KMS-11 (cell line): ENCODE data around the gene SRSF10.

ENCODE experiments used
- H2AFZ ChIP-seq: fragments of 200-600 bp; sonication (generic); 2 replicates; pipeline ENCODE4 v1.6.1; 2016; ENCODE audit warnings: antibody characterized with exemption, mixed run types, low read depth
- H3K27ac ChIP-seq: fragments of 200-600 bp; sonication (generic); 2 replicates; pipeline ENCODE4 v1.6.1; 2016; ENCODE audit warnings: mild to moderate bottlenecking, mixed run types
- H3K27me3 ChIP-seq: fragments of 200-600 bp; sonication (generic); 2 replicates; pipeline ENCODE4 v1.6.1; 2017; ENCODE audit warnings: mild to moderate bottlenecking, low read depth, mixed run types, moderate library complexity; ENCODE audit not compliant: insufficient read depth
- H3K36me3 ChIP-seq: fragments of 200-600 bp; sonication (generic); 2 replicates; pipeline ENCODE4 v1.6.1; 2017; ENCODE audit warnings: mild to moderate bottlenecking, mixed run types; ENCODE audit not compliant: insufficient read depth
- H3K4me1 ChIP-seq: fragments of 200-600 bp; sonication (generic); 2 replicates; pipeline ENCODE4 v1.6.1; 2016; ENCODE audit warnings: mild to moderate bottlenecking, low read depth, mixed run types; ENCODE audit not compliant: poor library complexity, severe bottlenecking
- H3K4me2 ChIP-seq: fragments of 200-600 bp; sonication (generic); 2 replicates; pipeline ENCODE4 v1.7.0; 2016; ENCODE audit warnings: mild to moderate bottlenecking, mixed run types
- H3K4me3 ChIP-seq: fragments of 200-600 bp; sonication (generic); IDR thresholded peaks from 2 replicates; pipeline ENCODE4 v1.6.1; 2017; ENCODE audit warnings: low read depth, low read length, mixed read lengths; ENCODE audit not compliant: insufficient read depth
- H3K79me2 ChIP-seq: fragments of 200-600 bp; sonication (generic); 2 replicates; pipeline ENCODE4 v1.6.1; 2016; ENCODE audit warnings: low read depth, mixed run types; ENCODE audit not compliant: insufficient read depth
- H3K9ac ChIP-seq: fragments of 200-600 bp; sonication (generic); 2 replicates; pipeline ENCODE4 v1.6.1; 2016; ENCODE audit warnings: mild to moderate bottlenecking, mixed run types
- H4K20me1 ChIP-seq: fragments of 200-600 bp; sonication (generic); 2 replicates; pipeline ENCODE4 v1.6.1; 2016; ENCODE audit warnings: mild to moderate bottlenecking, mixed run types; ENCODE audit not compliant: insufficient read depth
- TF ChIP-seq, protein P1 (sequence below): fragments of 200-600 bp; sonication (generic); conservative IDR thresholded peaks from 2 replicates; pipeline ENCODE4 v1.6.1; 2017; ENCODE audit warnings: low read depth, mild to moderate bottlenecking, antibody characterized with exemption, low read length, moderate library complexity, mixed read lengths

SRSF10 gene

DNA sequence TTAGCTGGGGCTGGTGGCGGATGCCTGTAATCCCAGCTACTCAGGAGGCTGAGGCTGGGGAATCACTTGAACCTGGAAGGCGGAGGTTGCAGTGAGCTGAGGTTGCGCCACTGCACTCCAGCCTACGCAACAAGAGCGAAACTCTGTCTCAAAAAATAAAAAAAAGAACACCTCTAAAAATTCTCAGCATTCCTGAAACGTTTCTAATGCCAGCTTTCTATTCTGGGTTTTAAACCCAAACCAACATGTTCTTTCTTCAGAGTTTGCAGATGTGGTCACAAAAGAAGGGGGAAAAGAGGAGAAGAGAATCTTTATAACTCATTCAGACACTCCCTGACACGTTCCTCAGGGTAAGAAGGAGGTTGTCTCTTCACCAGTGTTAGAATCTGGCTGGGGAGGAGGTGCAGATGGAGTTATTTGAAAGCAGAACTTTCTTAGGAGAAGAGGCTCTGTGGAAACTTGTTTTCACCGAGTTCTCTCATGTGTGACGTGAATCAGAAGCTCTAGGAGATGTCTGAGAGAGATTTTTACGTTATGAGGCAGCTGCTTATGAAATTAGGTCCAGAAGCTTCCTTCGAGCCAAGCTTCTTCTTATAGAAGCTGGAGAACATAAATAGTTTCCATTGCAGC, 49.2 kb downstream of the SRSF10 start:
- Histone ChIP-seq H2AFZ (no peak overlapping the region), H3K9ac (no peak overlapping the region), H3K27me3 (no peaks in the 10 kb centered on the region), H3K27ac (no peak overlapping the region), H3K4me1 (no peaks in the 10 kb centered on the region), H3K4me3 (no peak overlapping the region), H3K79me2 (no peaks in the 10 kb centered on the region), H3K36me3 (no peaks in the 10 kb centered on the region), H4K20me1 (no peaks in the 10 kb centered on the region), H3K4me2 (no peak overlapping the region)
- TF ChIP-seq, protein P1, sequence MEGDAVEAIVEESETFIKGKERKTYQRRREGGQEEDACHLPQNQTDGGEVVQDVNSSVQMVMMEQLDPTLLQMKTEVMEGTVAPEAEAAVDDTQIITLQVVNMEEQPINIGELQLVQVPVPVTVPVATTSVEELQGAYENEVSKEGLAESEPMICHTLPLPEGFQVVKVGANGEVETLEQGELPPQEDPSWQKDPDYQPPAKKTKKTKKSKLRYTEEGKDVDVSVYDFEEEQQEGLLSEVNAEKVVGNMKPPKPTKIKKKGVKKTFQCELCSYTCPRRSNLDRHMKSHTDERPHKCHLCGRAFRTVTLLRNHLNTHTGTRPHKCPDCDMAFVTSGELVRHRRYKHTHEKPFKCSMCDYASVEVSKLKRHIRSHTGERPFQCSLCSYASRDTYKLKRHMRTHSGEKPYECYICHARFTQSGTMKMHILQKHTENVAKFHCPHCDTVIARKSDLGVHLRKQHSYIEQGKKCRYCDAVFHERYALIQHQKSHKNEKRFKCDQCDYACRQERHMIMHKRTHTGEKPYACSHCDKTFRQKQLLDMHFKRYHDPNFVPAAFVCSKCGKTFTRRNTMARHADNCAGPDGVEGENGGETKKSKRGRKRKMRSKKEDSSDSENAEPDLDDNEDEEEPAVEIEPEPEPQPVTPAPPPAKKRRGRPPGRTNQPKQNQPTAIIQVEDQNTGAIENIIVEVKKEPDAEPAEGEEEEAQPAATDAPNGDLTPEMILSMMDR, result no peak

- Histone ChIP-seq H3K4me2 (no peak overlapping the region), H3K4me3 (no peak overlapping the region), H3K27me3 (no peaks in the 10 kb centered on the region), H4K20me1 (no peaks in the 10 kb centered on the region), H3K27ac (no peak overlapping the region), H3K4me1 (no peaks in the 10 kb centered on the region), H2AFZ (no peak overlapping the region), H3K9ac (no peak overlapping the region), H3K36me3 (no peaks in the 10 kb centered on the region), H3K79me2 (no peaks in the 10 kb centered on the region)
- TF ChIP-seq, protein P1, result no peak
Observed at GRCh38 chr1:23930270-23930669, 49.9 kb downstream of the SRSF10 start.

DNA sequence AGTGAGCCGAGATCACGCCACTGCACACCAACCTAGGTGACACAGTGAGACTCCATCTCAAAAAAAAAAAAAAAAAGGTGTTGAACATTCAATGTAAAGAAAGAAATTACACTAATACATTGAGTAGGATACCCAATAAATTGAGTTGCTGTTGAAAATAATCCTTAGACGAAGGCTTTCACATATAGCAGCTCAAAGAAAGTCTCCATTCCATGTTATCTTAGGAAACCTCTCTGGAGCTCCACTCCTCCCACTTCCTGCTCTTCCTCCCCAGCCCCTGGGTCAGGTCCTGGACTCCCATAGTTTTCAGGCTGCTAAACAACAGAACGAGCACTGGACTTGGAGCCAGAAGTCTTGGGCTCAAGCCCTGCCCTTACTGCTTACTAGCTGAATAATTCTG, 51.3 kb downstream of the SRSF10 start:
- TF ChIP-seq, protein P1, result no peak
- H2AFZ ChIP-seq, result no peak overlapping the region
- H3K4me2 ChIP-seq, result no peak overlapping the region
- H3K4me3 ChIP-seq, result no peak overlapping the region
- H4K20me1 ChIP-seq, result no peaks in the 10 kb centered on the region
- no peak overlapping the region for H3K27ac ChIP-seq
- H3K9ac ChIP-seq, result no peak overlapping the region
- H3K27me3 ChIP-seq, result no peaks in the 10 kb centered on the region
- no peaks in the 10 kb centered on the region for H3K36me3 ChIP-seq
- H3K4me1 ChIP-seq, result no peaks in the 10 kb centered on the region
- no peaks in the 10 kb centered on the region for H3K79me2 ChIP-seq

DNA sequence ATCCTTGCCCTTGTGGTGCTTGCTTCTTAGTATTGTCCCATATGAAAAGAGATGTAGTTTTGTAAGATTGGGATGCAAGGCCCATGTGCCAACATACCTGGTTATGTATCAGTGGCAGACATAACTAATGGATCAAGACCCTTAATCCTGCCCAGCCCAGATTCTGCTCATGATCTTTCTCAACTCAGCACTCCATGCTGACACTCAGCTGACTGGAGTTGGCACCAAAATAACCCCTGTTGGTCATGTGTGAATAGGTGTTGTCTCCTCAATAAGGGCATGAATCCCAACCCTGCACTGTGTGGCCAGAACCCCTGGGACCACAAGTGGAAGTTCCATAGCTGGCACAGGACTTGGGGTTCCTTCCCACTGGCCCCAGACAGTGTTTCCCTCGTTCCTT, 53.0 kb downstream of the SRSF10 start:
- Histone ChIP-seq H3K9ac (no peak overlapping the region), H3K36me3 (no peaks in the 10 kb centered on the region), H2AFZ (no peak overlapping the region), H3K27me3 (no peaks in the 10 kb centered on the region), H4K20me1 (no peaks in the 10 kb centered on the region), H3K4me1 (no peaks in the 10 kb centered on the region), H3K4me3 (no peak overlapping the region), H3K27ac (no peak overlapping the region), H3K4me2 (no peak overlapping the region), H3K79me2 (no peaks in the 10 kb centered on the region)
- TF ChIP-seq, protein P1, result no peak
